H1 (cell line): Measurements from ENCODE around the gene P2RX7. TPM values are rescaled to one million over a fixed set of nuclear protein-coding genes. Genes with fewer than 3 reads are reported as not detected.
"Not testable (repeated sequence)": the region's sequence is repeated elsewhere in the genome, so short reads cannot be mapped to it uniquely, and the experiment has no call there.

Experiments used
- CTCF ChIA-PET: fragments of 300-600 bp; sonication (Branson Sonifier 250); formaldehyde crosslinking; loops from one replicate; lab custom pipeline; 2021; ENCODE audit not compliant: partially characterized antibody; lab: Charles Lee
- POLR2A ChIA-PET: fragments of 300-600 bp; sonication (Branson Sonifier 250); formaldehyde crosslinking; loops from one replicate; lab custom pipeline; 2021; ENCODE audit warnings: inconsistent platforms; ENCODE audit not compliant: partially characterized antibody; lab: Charles Lee
- DNase-seq, 2 experiments: peaks; one replicate each; pipeline versions ENCODE4 v3.0.0 to v3.0.0-alpha.2; 2010 to 2022; ENCODE audit warnings: low spot score in 2 of 2, low read depth in 1 of 2, mixed read lengths in 1 of 2
- FAIRE-seq: peaks from 2 replicates; lab custom pipeline; 2011; peaks lifted over from hg19 to GRCh38; lab: Jason Lieb, UNC
- H2AFZ ChIP-seq: 2 replicates; pipeline ENCODE4 v1.8.1; 2012; ENCODE audit warnings: low read length, inconsistent platforms
- H2AK5ac ChIP-seq: 2 replicates; pipeline ENCODE4 v1.6.1; 2013; ENCODE audit warnings: low read depth, low read length
- H2BK120ac ChIP-seq: replicated peaks from 2 replicates; pipeline ENCODE3; 2013; ENCODE audit warnings: low read depth, low read length, inconsistent platforms
- H2BK12ac ChIP-seq: 2 replicates; pipeline ENCODE4 v1.6.1; 2013; ENCODE audit warnings: low read depth, low read length
- H2BK15ac ChIP-seq: 2 replicates; pipeline ENCODE4 v1.6.1; 2013; ENCODE audit warnings: low read length
- H2BK20ac ChIP-seq: 2 replicates; pipeline ENCODE4 v1.6.1; 2013; ENCODE audit warnings: low read length
- H2BK5ac ChIP-seq: 2 replicates; pipeline ENCODE4 v1.6.1; 2013; ENCODE audit warnings: low read depth, low read length
- H3K14ac ChIP-seq: 2 replicates; pipeline ENCODE4 v1.6.1; 2013; ENCODE audit warnings: inconsistent platforms; ENCODE audit not compliant: insufficient read length
- H3K18ac ChIP-seq: 2 replicates; pipeline ENCODE4 v1.6.1; 2013; ENCODE audit warnings: low read length; ENCODE audit errors: extremely low read depth
- H3K23ac ChIP-seq: 2 replicates; pipeline ENCODE4 v1.6.1; 2013; ENCODE audit warnings: inconsistent platforms; ENCODE audit not compliant: insufficient read length
- H3K23me2 ChIP-seq: 2 replicates; pipeline ENCODE4 v1.6.1; 2013; ENCODE audit warnings: low read depth, low read length
- H3K27ac ChIP-seq: 2 replicates; pipeline ENCODE4 v1.6.1; 2011; ENCODE audit warnings: low read depth, low read length, inconsistent platforms
- H3K27me3 ChIP-seq, 4 experiments: replicated peaks in 1 of 4; 1 replicate in 1 of 4; 2 replicates in 3 of 4; pipeline versions ENCODE4 v1.6.1 to v1.8.1; 2011 to 2013; ENCODE audit warnings: low read length in 3 of 4, mild to moderate bottlenecking in 3 of 4, inconsistent platforms in 2 of 4, mixed read lengths in 2 of 4, moderate library complexity in 1 of 4; ENCODE audit not compliant: control insufficient read depth in 3 of 4, insufficient read depth in 3 of 4; ENCODE audit errors: extremely low read depth in 1 of 4
- H3K36me3 ChIP-seq, 4 experiments: 2 replicates each; pipeline versions ENCODE4 v1.6.1 to v1.8.1; 2011 to 2013; ENCODE audit warnings: mild to moderate bottlenecking in 4 of 4, low read length in 3 of 4, moderate library complexity in 2 of 4, control low read depth in 1 of 4, inconsistent platforms in 1 of 4; ENCODE audit not compliant: insufficient read depth in 4 of 4, control insufficient read depth in 2 of 4
- H3K4ac ChIP-seq: replicated peaks from 2 replicates; pipeline ENCODE3; 2013; ENCODE audit warnings: low read length, low read depth, mixed read lengths, inconsistent platforms; ENCODE audit not compliant: insufficient read length
- H3K4me1 ChIP-seq, 4 experiments: replicated peaks in 1 of 4; 1 replicate in 1 of 4; 2 replicates in 3 of 4; pipeline versions ENCODE4 v1.6.1 to v1.8.1; 2011 to 2013; ENCODE audit warnings: low read length in 3 of 4, inconsistent platforms in 2 of 4, mixed read lengths in 1 of 4; ENCODE audit not compliant: insufficient read depth in 4 of 4, control insufficient read depth in 3 of 4
- H3K4me2 ChIP-seq, 2 experiments: 2 replicates each; pipeline versions ENCODE4 v1.6.1 to v1.8.1; 2011 to 2013; ENCODE audit warnings: low read depth in 2 of 2, low read length in 2 of 2, control low read depth in 1 of 2, inconsistent platforms in 1 of 2, mild to moderate bottlenecking in 1 of 2; ENCODE audit not compliant: insufficient read depth in 1 of 2
- H3K4me3 ChIP-seq, 4 experiments: fragments of 200-600, 300-600 bp in 1 of 4; sonication (generic), shearing (Covaris generic), sonication (Bioruptor Twin) in 1 of 4; 2 replicates each; pipeline versions ENCODE4 v1.5.1 to v1.8.1; 2011 to 2016; ENCODE audit warnings: low read length in 4 of 4, low read depth in 3 of 4, control low read depth in 2 of 4, inconsistent platforms in 2 of 4, mild to moderate bottlenecking in 2 of 4, mixed read lengths in 1 of 4, moderate library complexity in 1 of 4; ENCODE audit not compliant: insufficient read depth in 2 of 4; ENCODE audit errors: extremely low read depth in 1 of 4
- H3K56ac ChIP-seq: replicated peaks from 2 replicates; pipeline ENCODE3; 2013; ENCODE audit warnings: low read depth, mild to moderate bottlenecking, mixed read lengths, low read length, inconsistent platforms; ENCODE audit not compliant: insufficient read length
- H3K79me1 ChIP-seq: 2 replicates; pipeline ENCODE4 v1.6.1; 2013; ENCODE audit warnings: low read depth, low read length, control low read depth
- H3K79me2 ChIP-seq, 2 experiments: 2 replicates each; pipeline versions ENCODE4 v1.6.1 to v1.8.1; 2012 to 2013; ENCODE audit warnings: low read length in 2 of 2, mild to moderate bottlenecking in 2 of 2, inconsistent platforms in 1 of 2; ENCODE audit not compliant: insufficient read depth in 2 of 2, control insufficient read depth in 1 of 2
- H3K9ac ChIP-seq, 4 experiments: replicated peaks in 1 of 4; 1 replicate in 1 of 4; 2 replicates in 3 of 4; pipeline versions ENCODE4 v1.6.1 to v1.8.1; 2011 to 2013; ENCODE audit warnings: low read depth in 3 of 4, low read length in 3 of 4, control low read depth in 2 of 4, mild to moderate bottlenecking in 2 of 4, moderate library complexity in 2 of 4, inconsistent platforms in 1 of 4; ENCODE audit errors: extremely low read depth in 1 of 4
- H3K9me3 ChIP-seq, 2 experiments: 2 replicates each; pipeline versions ENCODE4 v1.6.1 to v1.8.1; 2012 to 2013; ENCODE audit warnings: mild to moderate bottlenecking in 2 of 2, moderate library complexity in 2 of 2, control low read depth in 1 of 2, inconsistent platforms in 1 of 2, low read depth in 1 of 2, low read length in 1 of 2, mixed read lengths in 1 of 2; ENCODE audit not compliant: insufficient read depth in 2 of 2
- H4K20me1 ChIP-seq, 2 experiments: replicated peaks in 1 of 2; 2 replicates each; pipeline versions ENCODE3 to v1.8.1; 2011 to 2013; ENCODE audit warnings: inconsistent platforms in 2 of 2, low read length in 2 of 2, mild to moderate bottlenecking in 1 of 2; ENCODE audit not compliant: insufficient read depth in 2 of 2, control insufficient read depth in 1 of 2
- H4K5ac ChIP-seq: 2 replicates; pipeline ENCODE4 v1.6.1; 2013; ENCODE audit warnings: low read length, low read depth, mixed read lengths, inconsistent platforms; ENCODE audit not compliant: insufficient read length
- H4K8ac ChIP-seq: 2 replicates; pipeline ENCODE4 v1.8.0; 2013; ENCODE audit warnings: mild to moderate bottlenecking, moderate library complexity, low read length, inconsistent platforms; ENCODE audit not compliant: insufficient read depth; ENCODE audit errors: extremely low read depth
- H4K91ac ChIP-seq: replicated peaks from 2 replicates; pipeline ENCODE3; 2013; ENCODE audit warnings: low read length, mixed read lengths, inconsistent platforms; ENCODE audit not compliant: insufficient read length
- WGBS, 2 experiments: shearing (Covaris generic) in 1 of 2; methylation state at CpG; one replicate each; pipeline versions ENCODE4 v1.1.6 to v1.1.7; 2013 to 2015; ENCODE audit warnings: low lambda C conversion rate in 2 of 2, mixed read lengths in 2 of 2, inconsistent platforms in 1 of 2, low coverage in 1 of 2, missing lambda C conversion rate in 1 of 2; ENCODE audit not compliant: insufficient replicate concordance in 2 of 2, insufficient coverage in 1 of 2, insufficient read length in 1 of 2; ENCODE audit errors: extremely low coverage in 1 of 2, missing lambda C conversion rate in 1 of 2; 5-methylcytosine and 5-hydroxymethylcytosine counted together
- polyA plus RNA-seq, 7 experiments: library from polyadenylated mRNA; depleted of rRNA in 3 of 7; stranded (reverse) in 5 of 7; unstranded in 2 of 7; fragments of >200 nt in 5 of 7; fragments of 200-250 nt in 2 of 7; gene quantifications; 1 replicate in 5 of 7; 2 replicates in 1 of 7; 4 replicates in 1 of 7; pipeline versions ENCODE4 v1.2.1 to v1.2.3, GENCODE V29; 2011 to 2013; ENCODE audit warnings: missing spikeins in 2 of 7, mixed read lengths in 2 of 7
- total RNA-seq: library from RNA; stranded (reverse); fragmentation: NEBNext Ultra II Directional; extraction: Animal tissue kit (Norgen Biotek cat#: 25700); gene quantifications from 2 replicates; pipeline ENCODE4 v1.2.1, GENCODE V29; 2021

Gene P2RX7
- total and polyA plus RNA-seq, 2 of the 8 experiments (the other 6 are each of a cell fraction or from before 2014, with no cell fraction given) = 0.38 to 0.56 TPM

DNA sequence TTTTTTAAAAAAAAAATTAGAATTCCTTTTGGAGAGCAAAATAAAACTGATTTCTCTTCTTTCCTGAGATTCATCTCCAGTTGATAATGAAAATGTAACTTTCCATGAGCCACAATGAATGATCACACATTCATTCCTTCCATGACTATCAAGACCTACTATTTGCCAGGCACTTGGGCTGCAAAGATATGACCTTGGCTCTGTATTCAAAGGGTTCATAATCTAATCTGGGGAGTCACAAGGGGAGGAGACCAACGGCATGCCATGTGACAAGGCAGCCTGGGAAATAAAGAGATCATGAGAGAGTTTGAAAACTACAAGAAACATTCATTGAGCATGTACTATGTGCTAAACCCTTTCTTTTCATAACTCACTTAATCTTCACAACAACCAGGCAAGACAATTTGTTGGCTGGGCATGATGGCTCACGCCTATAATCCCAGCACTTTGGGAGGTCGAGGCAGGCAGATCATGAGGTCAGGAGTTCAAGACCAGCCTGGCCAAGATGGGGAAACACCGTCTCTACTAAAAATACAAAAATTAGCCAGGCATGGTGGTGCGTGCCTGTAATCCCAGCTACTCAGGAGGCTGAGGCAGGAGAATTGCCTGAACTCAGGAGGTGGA, 26.2 kb downstream of the P2RX7 start:
- H3K56ac ChIP-seq, H2BK20ac ChIP-seq, H4K5ac ChIP-seq, H3K4me1 ChIP-seq, H2BK15ac ChIP-seq, H3K4me3 ChIP-seq, H3K36me3 ChIP-seq, H3K4ac ChIP-seq, DNase-seq, H3K23me2 ChIP-seq, H4K91ac ChIP-seq, H3K79me1 ChIP-seq, H2BK5ac ChIP-seq, H2AFZ ChIP-seq, FAIRE-seq, H3K27me3 ChIP-seq, H3K4me2 ChIP-seq, H3K27ac ChIP-seq, H4K20me1 ChIP-seq, H3K23ac ChIP-seq, H3K14ac ChIP-seq, H3K79me2 ChIP-seq, H3K9ac ChIP-seq, H3K18ac ChIP-seq, H2BK12ac ChIP-seq, H2BK120ac ChIP-seq, H2AK5ac ChIP-seq, H4K8ac ChIP-seq, H3K9me3 ChIP-seq, POLR2A ChIA-PET: not testable (repeated sequence)
- CTCF ChIA-PET = interaction anchor here (0.7 to 0.9 kb wide), 2 partner anchors 20 to 255 kb away, joined by 3 read pairs; no protein-coding TSS in a partner anchor
- WGBS, 2 experiments = 76% methylated on average over 5 of the region's 5 CpGs; no CpG with 5 or more reads in 1 of the 2 experiments
